Pancreas (tissue), 10 donors: ENCODE measurements around the gene MESP1. TPM values are rescaled to one million over a fixed set of nuclear protein-coding genes. Genes with fewer than 3 reads are reported as not detected.
"Not testable (repeated sequence)": the region's sequence is repeated elsewhere in the genome, so short reads cannot be mapped to it uniquely, and the experiment has no call there.

Experiments
- ATAC-seq, 4 donors: fragments of 200-7000 bp; cut with Tn5 transposase; one replicate each; pipeline versions ENCODE4 v1.8.0 to v1.9.1; 2020; ENCODE audit warnings: mild to moderate bottlenecking in 4 of 4, moderate library complexity in 4 of 4
- DNase-seq, 6 donors: peaks; one replicate each; pipeline ENCODE4 v3.0.0-alpha.2; 2020
- FAIRE-seq: peaks from 2 replicates; lab custom pipeline; 2012; peaks lifted over from hg19 to GRCh38; lab: Jason Lieb, UNC
- H3K27ac ChIP-seq, 4 donors: fragments of 200-600 bp; sonication (generic); 1 replicate in 3 of 4; 2 replicates in 1 of 4; pipeline versions ENCODE4 v1.5.0 to v1.8.0; 2020
- H3K27me3 ChIP-seq, 4 donors: fragments of 200-600 bp; one replicate each; pipeline ENCODE4 v1.8.0; 2021
- H3K36me3 ChIP-seq, 3 donors: fragments of 200-600 bp; sonication (generic) in 1 of 3; one replicate each; pipeline versions ENCODE4 v1.5.0 to v1.8.0; 2020 to 2021
- H3K4me1 ChIP-seq, 3 donors: fragments of 200-600 bp; one replicate each; pipeline ENCODE4 v1.8.0; 2021
- H3K4me3 ChIP-seq, 4 donors: fragments of 200-600 bp; sonication (generic) in 2 of 4; one replicate each; pipeline versions ENCODE4 v1.5.0 to v1.8.0; 2020 to 2021
- H3K9me3 ChIP-seq, 4 donors: fragments of 200-600 bp; one replicate each; pipeline ENCODE4 v1.8.0; 2021
- CTCF ChIP-seq, 4 donors: fragments of 200-600 bp; sonication (generic) in 3 of 4; IDR thresholded peaks; one replicate each; pipeline versions ENCODE4 v1.5.0 to v1.8.0; 2021; ENCODE audit warnings: antibody characterized with exemption in 4 of 4
- WGBS, 2 donors: extraction: QIAGEN DNeasy Blood & Tissue Kit; methylation state at CpG; one replicate each; pipeline ENCODE4 v1.1.7; 2013; 5-methylcytosine and 5-hydroxymethylcytosine counted together
- intact Hi-C, 3 donors: fragments of 100-400 bp; cut with DNase I; formaldehyde crosslinking; loops; one replicate each; pipeline versions ENCODE4 v1.11.1 to v1.14.2; 2022
- polyA plus RNA-seq, 2 donors: library from polyadenylated mRNA; stranded (reverse); fragments of 200-250 nt; gene quantifications; one replicate each; pipeline ENCODE4 v1.2.3, GENCODE V29; 2013
- total RNA-seq, 6 donors: library from RNA; stranded (reverse); fragmentation: NEBNext Ultra II Directional in 4 of 6; extraction: Animal tissue kit (Norgen Biotek cat#: 25700) in 4 of 6; gene quantifications; one replicate each; pipeline versions ENCODE4 v1.2.1 to v1.2.4, GENCODE V29; 2021 to 2023
- donor health status: healthy with polysubstance abuse.
- donor health status: DM: no; HTN: no; CAD: no; lungs with moderate emphysema.
- donor health status: DM: no; HTN: no; CAD: no.
- donor health status: control.
- donor health status: control.
- donor health status: Bipolar disorder and iron deficiency.
- donor health status: DM: yes; HTN: yes; CAD: no.
- donor health status: DM: no; HTN: no; CAD: no.
- donor health status: DM: no; HTN: no; CAD: no.
- donor health status: DM: yes; HTN: yes; CAD: no.

Gene MESP1
- total and polyA plus RNA-seq, 8 donors: 1.1 to 4.0 (median 2.3) TPM

GRCh38 chr15:89790661-89791060 is 39.6 kb upstream of the MESP1 start:
- H3K27me3 ChIP-seq: no peaks in the 10 kb centered on the region
- 83 to 88% methylated on average over 16 of the region's 16 CpGs for WGBS, 2 donors
- H3K9me3 ChIP-seq: no peaks in the 10 kb centered on the region
- peaks cover 0 to 58% (median 32%) of the 10 kb centered on the region in 3 donors for H3K36me3 ChIP-seq
- H3K4me1 ChIP-seq: peaks cover 10 to 15% (median 13%) of the 10 kb centered on the region in 3 donors
- TF ChIP-seq CTCF (IDR thresholded peaks at IDR 0.05): no peak
- ATAC-seq: no peak
- no peak overlapping the region for H3K4me3 ChIP-seq
- FAIRE-seq: no peak
- DNase-seq: peak in 2 of 6 donors; percentile 29 to 46
- intact Hi-C loops: no loop called here
- no peak overlapping the region for H3K27ac ChIP-seq

GRCh38 chr15:89790206-89790605 is 39.2 kb upstream of the MESP1 start:
- ATAC-seq (no peak), DNase-seq (peak in 1 of 6 donors; percentile 29), FAIRE-seq (no peak)
- no peak overlapping the region for H3K4me3 ChIP-seq
- peaks cover 0 to 58% (median 32%) of the 10 kb centered on the region in 3 donors for H3K36me3 ChIP-seq
- no peak for TF ChIP-seq CTCF (IDR thresholded peaks at IDR 0.05)
- WGBS, 2 donors: 78 to 81% methylated on average over 10 of the region's 10 CpGs
- no peaks in the 10 kb centered on the region for H3K27me3 ChIP-seq
- no peaks in the 10 kb centered on the region for H3K9me3 ChIP-seq
- H3K4me1 ChIP-seq: peaks cover 6 to 15% (median 13%) of the 10 kb centered on the region in 3 donors
- intact Hi-C loops: no loop called here
- no peak overlapping the region for H3K27ac ChIP-seq

GRCh38 chr15:89788585-89788984 is 37.5 kb upstream of the MESP1 start:
- H3K27ac ChIP-seq, FAIRE-seq, DNase-seq, H3K27me3 ChIP-seq, H3K9me3 ChIP-seq, H3K4me3 ChIP-seq, ATAC-seq, intact Hi-C loops: not testable (repeated sequence)
- Histone ChIP-seq H3K36me3 (peaks cover 0 to 62% (median 36%) of the 10 kb centered on the region in 3 donors), H3K4me1 (peaks cover 9 to 26% (median 16%) of the 10 kb centered on the region in 3 donors)
- 95 to 98% methylated on average over 4 of the region's 4 CpGs for WGBS, 2 donors

GRCh38 chr15:89787944-89788343 is 36.9 kb upstream of the MESP1 start:
- no peaks in the 10 kb centered on the region for H3K9me3 ChIP-seq
- intact Hi-C loops: no loop called here
- no peak for FAIRE-seq
- H3K4me1 ChIP-seq: peaks cover 9 to 30% (median 16%) of the 10 kb centered on the region in 3 donors
- no peaks in the 10 kb centered on the region for H3K27me3 ChIP-seq
- peaks cover 0 to 56% (median 33%) of the 10 kb centered on the region in 3 donors for H3K36me3 ChIP-seq
- ATAC-seq: no peak
- no peak overlapping the region for H3K27ac ChIP-seq
- no peak for TF ChIP-seq CTCF (IDR thresholded peaks at IDR 0.05)
- no peak overlapping the region for H3K4me3 ChIP-seq
- DNase-seq: no peak
- WGBS, 2 donors: 75 to 81% methylated on average over 3 of the region's 3 CpGs

- intact Hi-C loops: no loop called here
- ATAC-seq (no peak), DNase-seq (no peak), FAIRE-seq (no peak)
- no peak overlapping the region for H3K4me3 ChIP-seq
- H3K27me3 ChIP-seq: no peaks in the 10 kb centered on the region
- peaks cover 0 to 35% (median 18%) of the 10 kb centered on the region in 3 donors for H3K36me3 ChIP-seq
- H3K27ac ChIP-seq: peak overlapping the region in 2 of 4 donors; percentile 59 to 61
- H3K4me1 ChIP-seq: peaks cover 9 to 34% (median 16%) of the 10 kb centered on the region in 3 donors
- no peak for TF ChIP-seq CTCF (IDR thresholded peaks at IDR 0.05)
- no peaks in the 10 kb centered on the region for H3K9me3 ChIP-seq
Observed at GRCh38 chr15:89785774-89786140, 34.7 kb upstream of the MESP1 start.
